CD14-positive monocyte (primary cell): ENCODE results near the gene KDR. TPM values are rescaled to one million over a fixed set of nuclear protein-coding genes. Genes with fewer than 3 reads are reported as not detected.

Experiments used
- DNase-seq, 3 donors: peaks; one replicate each; pipeline ENCODE4 v3.0.0-alpha.2; 2011 to 2022
- H2AFZ ChIP-seq: 2 replicates; pipeline ENCODE4 v1.6.0; 2012; ENCODE audit warnings: mild to moderate bottlenecking, low read depth, low read length, inconsistent platforms; ENCODE audit not compliant: insufficient read depth, poor library complexity, severe bottlenecking
- H3K27ac ChIP-seq, 2 donors: 1 replicate in 1 of 2; 2 replicates in 1 of 2; pipeline ENCODE4 v1.5.1; 2012 to 2013; ENCODE audit warnings: low read length in 2 of 2, control low read depth in 1 of 2, inconsistent platforms in 1 of 2, low read depth in 1 of 2, mild to moderate bottlenecking in 1 of 2
- H3K27me3 ChIP-seq, 2 donors: one replicate each; pipeline versions ENCODE4 v1.6.0 to v1.6.1; 2011 to 2013; ENCODE audit warnings: low read length in 2 of 2; ENCODE audit not compliant: control insufficient read depth in 2 of 2, insufficient read depth in 2 of 2
- H3K36me3 ChIP-seq, 2 donors: replicated peaks in 1 of 2; 1 replicate in 1 of 2; 2 replicates in 1 of 2; pipeline versions ENCODE4 v1.5.1 to v1.6.1; 2012 to 2013; ENCODE audit warnings: low read length in 2 of 2, control low read depth in 1 of 2, inconsistent platforms in 1 of 2, mild to moderate bottlenecking in 1 of 2; ENCODE audit not compliant: insufficient read depth in 2 of 2, control insufficient read depth in 1 of 2
- H3K4me1 ChIP-seq, 2 donors: 1 replicate in 1 of 2; 2 replicates in 1 of 2; pipeline versions ENCODE4 v1.5.1 to v1.6.1; 2012 to 2013; ENCODE audit warnings: low read length in 2 of 2, control low read depth in 1 of 2, inconsistent platforms in 1 of 2, mild to moderate bottlenecking in 1 of 2, moderate library complexity in 1 of 2; ENCODE audit not compliant: insufficient read depth in 2 of 2, control insufficient read depth in 1 of 2
- H3K4me2 ChIP-seq: replicated peaks from 2 replicates; pipeline ENCODE3; 2012; ENCODE audit warnings: low read length, moderate library complexity, mild to moderate bottlenecking; ENCODE audit not compliant: poor library complexity, severe bottlenecking; ENCODE audit errors: extremely low read depth
- H3K4me3 ChIP-seq, 3 experiments: fragments of 200-600 bp in 1 of 3; sonication (generic) in 1 of 3; replicated peaks in 1 of 3; 1 replicate in 2 of 3; 2 replicates in 1 of 3; pipeline ENCODE4 v1.5.1; 2011 to 2013; ENCODE audit warnings: low read length in 3 of 3, mild to moderate bottlenecking in 3 of 3, control low read depth in 2 of 3, low read depth in 2 of 3, inconsistent platforms in 1 of 3, moderate library complexity in 1 of 3
- H3K79me2 ChIP-seq: 2 replicates; pipeline ENCODE4 v1.6.0; 2012; ENCODE audit warnings: mild to moderate bottlenecking, control low read depth, inconsistent platforms, low read length, moderate library complexity; ENCODE audit not compliant: insufficient read depth
- H3K9ac ChIP-seq: 2 replicates; pipeline ENCODE4 v1.6.0; 2017; ENCODE audit warnings: low read length, mild to moderate bottlenecking; ENCODE audit not compliant: insufficient read depth, poor library complexity, severe bottlenecking
- H3K9me3 ChIP-seq, 2 donors: replicated peaks in 1 of 2; 1 replicate in 1 of 2; 2 replicates in 1 of 2; pipeline versions ENCODE4 v1.5.1 to v1.6.1; 2012 to 2013; ENCODE audit warnings: low read length in 2 of 2, control low read depth in 1 of 2; ENCODE audit not compliant: control insufficient read depth in 1 of 2, insufficient read depth in 1 of 2
- H4K20me1 ChIP-seq: 2 replicates; pipeline ENCODE4 v1.6.0; 2012; ENCODE audit warnings: mild to moderate bottlenecking, low read length, control low read depth, moderate library complexity; ENCODE audit not compliant: insufficient read depth
- H3K27ac Mint-ChIP-seq, 7 donors: one replicate each; pipeline ENCODE4 v1.8.0; 2020; ENCODE audit warnings: mild to moderate bottlenecking in 7 of 7, mixed read lengths in 7 of 7, moderate library complexity in 6 of 7, inconsistent platforms in 2 of 7
- H3K27me3 Mint-ChIP-seq, 3 donors: one replicate each; pipeline ENCODE4 v1.8.0; 2021 to 2022; ENCODE audit warnings: low read depth in 3 of 3, mild to moderate bottlenecking in 3 of 3, mixed read lengths in 3 of 3, moderate library complexity in 3 of 3, inconsistent platforms in 1 of 3
- H3K36me3 Mint-ChIP-seq, 2 donors: one replicate each; pipeline ENCODE4 v1.8.0; 2020; ENCODE audit warnings: mixed read lengths in 2 of 2, inconsistent platforms in 1 of 2, mild to moderate bottlenecking in 1 of 2
- H3K4me1 Mint-ChIP-seq: one replicate; pipeline ENCODE4 v1.8.0; 2020; ENCODE audit warnings: mild to moderate bottlenecking, mixed read lengths
- H3K4me3 Mint-ChIP-seq, 2 donors: one replicate each; pipeline ENCODE4 v1.8.0; 2020; ENCODE audit warnings: mild to moderate bottlenecking in 2 of 2, mixed read lengths in 2 of 2, moderate library complexity in 1 of 2
- H3K9me3 Mint-ChIP-seq, 7 donors: one replicate each; pipeline ENCODE4 v1.8.0; 2020 to 2022; ENCODE audit warnings: mixed read lengths in 7 of 7, mild to moderate bottlenecking in 6 of 7, moderate library complexity in 6 of 7, inconsistent platforms in 2 of 7
- CTCF ChIP-seq: fragments of 200-600 bp; IDR thresholded peaks from one replicate; pipeline ENCODE4 v1.8.0; 2022; ENCODE audit warnings: antibody characterized with exemption, mild to moderate bottlenecking
- WGBS: methylation state at CpG from one replicate; pipeline ENCODE4 v1.1.5; 2013; ENCODE audit warnings: missing lambda C conversion rate; ENCODE audit not compliant: insufficient coverage; 5-methylcytosine and 5-hydroxymethylcytosine counted together
- intact Hi-C, 2 donors: fragments of 100-400 bp; cut with micrococcal nuclease; formaldehyde crosslinking; loops; one replicate each; pipeline versions ENCODE4 v1.15.0 to v1.15.1; 2023
- polyA plus RNA-seq, 3 donors: library from polyadenylated mRNA; depleted of rRNA in 1 of 3; unstranded in 2 of 3; stranded (reverse) in 1 of 3; fragments of 300-500 nt in 2 of 3; fragments of >200 nt in 1 of 3; fragmentation: Illumina TruSeq in 2 of 3; gene quantifications; 1 replicate in 2 of 3; 2 replicates in 1 of 3; pipeline ENCODE4 v1.2.3, GENCODE V29; 2012 to 2021

KDR gene
- polyA plus RNA-seq, 3 donors = not detected

DNA sequence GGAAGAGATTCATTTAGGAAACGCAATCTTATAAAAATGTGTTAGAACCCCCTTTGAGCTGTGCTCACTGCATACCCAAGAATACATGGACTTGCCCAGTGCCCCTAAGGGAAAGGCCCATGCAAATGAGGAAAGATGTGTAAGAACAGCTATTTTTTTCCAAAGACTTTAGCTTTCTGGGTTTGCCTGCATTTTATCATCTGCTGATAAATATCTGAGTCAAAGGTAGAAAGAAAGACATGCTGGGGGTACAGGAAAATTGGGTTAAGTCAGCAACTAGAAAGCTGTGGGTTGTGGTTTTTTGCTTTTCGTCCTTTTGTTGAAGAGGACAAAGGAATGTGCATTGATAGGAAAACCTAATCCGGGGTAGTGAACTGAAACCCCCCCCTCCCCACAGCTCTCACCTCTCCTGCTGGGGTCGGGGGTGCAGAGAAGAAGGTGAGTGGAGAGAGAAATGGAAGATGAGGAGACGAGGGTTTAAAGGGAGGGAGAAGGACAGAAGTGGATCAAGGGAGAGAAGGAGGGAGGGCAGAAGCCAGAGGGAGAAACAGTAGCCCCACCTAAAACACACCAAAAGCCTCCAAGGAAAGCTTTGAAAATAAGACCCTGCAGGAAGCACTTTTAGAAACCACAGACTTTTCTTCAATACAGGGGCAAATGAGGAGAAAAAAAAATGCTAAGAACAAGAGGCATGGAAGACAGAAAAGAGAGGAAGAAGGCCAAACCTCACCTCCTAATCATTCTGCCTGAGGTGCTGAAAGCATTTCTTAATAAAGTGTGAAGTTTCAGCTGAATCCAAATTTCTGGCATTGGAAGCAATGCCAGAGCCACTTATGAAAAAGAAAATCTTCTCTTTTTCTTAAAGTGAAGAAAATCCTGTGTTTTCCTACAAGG lies 49.3 kb downstream of the KDR start:
- Histone ChIP-seq H3K4me1 (no peaks in the 10 kb centered on the region), H3K4me2 (no peak overlapping the region), H3K9ac (no peak overlapping the region), H3K36me3 (no peaks in the 10 kb centered on the region), H3K27ac (no peak overlapping the region), H4K20me1 (no peaks in the 10 kb centered on the region), H2AFZ (no peak overlapping the region), H3K9me3 (no peaks in the 10 kb centered on the region), H3K27me3 (no peaks in the 10 kb centered on the region), H3K79me2 (no peaks in the 10 kb centered on the region), H3K4me3 (no peak overlapping the region)
- Mint-ChIP-seq H3K27me3 (peaks cover 0 to 3% (median 0%) of the 10 kb centered on the region in 3 donors), H3K27ac (no peak overlapping the region), H3K36me3 (no peaks in the 10 kb centered on the region), H3K4me3 (no peak overlapping the region), H3K4me1 (no peaks in the 10 kb centered on the region), H3K9me3 (peaks cover 0 to 4% (median 0%) of the 10 kb centered on the region in 7 donors)
- no peak for DNase-seq
- intact Hi-C loops = no loop called here
- no peak for TF ChIP-seq CTCF
- no CpG with 5 or more reads among the region's 5 CpGs for WGBS

- no peak overlapping the region for H3K4me3 ChIP-seq
- no peak for DNase-seq
Observed at GRCh38 chr4:55075376-55075775, 50.0 kb downstream of the KDR start.

More at GRCh38 chr4:55075376-55075775, 50.0 kb downstream of the KDR start:
- Mint-ChIP-seq H3K4me3 (no peak overlapping the region), H3K36me3 (no peaks in the 10 kb centered on the region), H3K27ac (no peak overlapping the region), H3K27me3 (peaks cover 0 to 3% (median 0%) of the 10 kb centered on the region in 3 donors), H3K4me1 (no peaks in the 10 kb centered on the region), H3K9me3 (peaks cover 0 to 4% (median 0%) of the 10 kb centered on the region in 7 donors)
- Histone ChIP-seq H3K36me3 (no peaks in the 10 kb centered on the region), H3K27me3 (no peaks in the 10 kb centered on the region), H3K4me2 (no peak overlapping the region), H3K9ac (no peak overlapping the region), H3K9me3 (no peaks in the 10 kb centered on the region), H3K4me1 (no peaks in the 10 kb centered on the region), H3K79me2 (no peaks in the 10 kb centered on the region), H4K20me1 (no peaks in the 10 kb centered on the region), H2AFZ (no peak overlapping the region), H3K27ac (no peak overlapping the region)
- 100% methylated on average over 2 of the region's 3 CpGs for WGBS
- TF ChIP-seq CTCF = no peak
- intact Hi-C loops = no loop called here
